ENCODE measurements around the gene ROPN1. TPM values are rescaled to one million over a fixed set of nuclear protein-coding genes. Genes with fewer than 3 reads are reported as not detected.
"Not testable (repeated sequence)": the region's sequence is repeated elsewhere in the genome, so short reads cannot be mapped to it uniquely, and the experiment has no call there.

ROPN1 gene
- total and polyA plus RNA-seq, 10 of the 15 experiments (the other 5 are each of a cell fraction or from before 2014, with no cell fraction given): not detected

DNA sequence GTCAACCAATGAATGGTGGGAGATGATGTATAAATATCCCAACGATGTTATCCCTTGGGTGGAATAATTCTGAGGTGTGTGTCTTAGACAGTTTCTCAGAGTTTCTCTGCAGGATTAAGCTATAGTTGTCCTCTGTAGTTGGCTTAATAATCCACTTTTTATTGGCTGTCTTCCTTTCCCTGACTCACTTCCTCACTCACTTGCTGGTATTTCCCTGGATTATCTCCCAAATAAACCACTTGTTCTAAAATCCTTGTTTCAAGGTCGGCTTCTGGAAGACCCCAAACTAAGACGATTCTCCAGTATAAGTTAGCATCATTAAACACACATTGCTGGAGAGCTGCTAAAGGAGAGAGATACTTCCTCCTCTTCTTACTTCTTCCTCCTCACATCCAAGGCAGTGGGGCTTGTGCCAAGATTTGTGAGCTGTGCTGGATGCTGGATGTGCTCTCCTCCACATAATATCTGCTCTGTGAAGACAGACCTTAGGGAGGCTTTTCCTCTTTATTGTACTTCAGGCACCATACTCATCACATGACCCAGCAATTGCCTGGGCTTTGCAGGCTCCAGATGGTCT lies 22.5 kb upstream of the ROPN1 start (continued):
- no peak for TF ChIP-seq PRDM15 (CRISPR knock-in tag; IDR thresholded peaks at IDR 0.05)
- TF ChIP-seq STAT3 (IDR thresholded peaks at IDR 0.05; ENCODE audit: low read depth, low read length): no peak

DNA sequence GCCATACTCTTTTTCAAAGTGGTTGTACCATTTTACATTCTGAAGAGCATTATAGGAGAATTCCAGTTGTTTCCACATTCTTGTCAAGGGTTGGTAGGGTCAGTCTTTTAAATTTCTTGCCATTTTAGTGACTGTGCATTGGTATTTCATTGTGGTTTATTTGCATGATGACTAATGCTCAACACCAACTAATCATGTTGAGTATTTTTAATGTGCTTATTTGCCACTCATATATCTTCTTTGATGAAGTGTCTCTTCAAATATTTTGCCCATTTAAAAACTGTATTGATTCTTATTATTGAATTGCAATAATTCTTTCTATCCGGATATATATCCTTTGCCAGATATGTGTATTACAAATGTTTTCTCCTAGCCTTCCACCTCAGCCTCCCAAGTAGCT lies 16.4 kb upstream of the ROPN1 start:
- SMC1A ChIA-PET (ENCODE audit: uncharacterized antibody, unreplicated experiment); RAD21 ChIA-PET (ENCODE audit: unreplicated experiment); FAIRE-seq; H3K4me2 ChIP-seq (ENCODE audit: control insufficient read depth, insufficient read depth); H3K27me3 ChIP-seq (replicated peaks in 1 of 2; ENCODE audit: control insufficient read depth in 2 of 2, insufficient read depth in 2 of 2, low read length in 1 of 2); H3K9ac ChIP-seq (ENCODE audit: control insufficient read depth, insufficient read depth, low read length); ATAC-seq; H3K9me3 ChIP-seq (replicated peaks; ENCODE audit: control insufficient read depth, insufficient read depth, low read length); H2AFZ ChIP-seq (ENCODE audit: control insufficient read depth, low read depth, low read length); H4K20me1 ChIP-seq (ENCODE audit: control insufficient read depth, insufficient read depth); H3K4me3 ChIP-seq; H3K4me1 ChIP-seq (ENCODE audit: control insufficient read depth, insufficient read depth, low read length); BruUV-seq (replicated peaks); H3K27ac ChIP-seq (ENCODE audit: control insufficient read depth, insufficient read depth); intact Hi-C loops (cut with micrococcal nuclease; ENCODE audit: unreplicated experiment); POLR2A ChIA-PET; DNase-seq (ENCODE audit: low read depth, low spot score); in situ Hi-C loops (cut with MboI); H3K79me2 ChIP-seq (ENCODE audit: control insufficient read depth, insufficient read depth, low read length); H3K36me3 ChIP-seq (ENCODE audit: control insufficient read depth in 2 of 2, insufficient read depth in 2 of 2, low read length in 1 of 2): not testable (repeated sequence)
- CTCF ChIA-PET: interaction anchor here (0.7 to 1.0 kb wide), 2 partner anchors 53 to 71 kb away, joined by 3 to 4 read pairs; no protein-coding TSS in a partner anchor
- 50% methylated on average over 1 of the region's 1 CpG for WGBS (ENCODE audit: insufficient coverage, insufficient replicate concordance, low lambda C conversion rate, missing lambda C conversion rate)
